HEK293 (cell line): ENCODE data around the gene CD99L2.
A peak's percentile ranks its signal among the peaks of the same experiment; 100 is the strongest.

Source experiments
- CTCF ChIA-PET: fragments of 350-600 bp; formaldehyde crosslinking; extraction: SDS; loops from one replicate; lab custom pipeline; 2021; ENCODE audit warnings: antibody characterized with exemption; lab: Yijun Ruan, JAX
- POLR2A ChIA-PET: fragments of 300-600 bp; formaldehyde crosslinking; extraction: SDS; loops from one replicate; lab custom pipeline; 2020; ENCODE audit warnings: antibody characterized with exemption, inconsistent platforms; lab: Yijun Ruan, JAX
- H3K27ac ChIP-seq: fragments of 200-500 bp; sonication (Bioruptor generic); 2 replicates; pipeline ENCODE4 v1.5.1; 2014; ENCODE audit warnings: low read depth, low read length, control low read depth, inconsistent platforms; ENCODE audit errors: extremely low read depth
- H3K36me3 ChIP-seq, 2 experiments: fragments of 200-500 bp in 1 of 2; sonication (Bioruptor generic) in 1 of 2; 1 replicate in 1 of 2; 2 replicates in 1 of 2; pipeline ENCODE4 v1.5.1; 2014 to 2017; ENCODE audit warnings: inconsistent platforms in 2 of 2, low read length in 2 of 2; ENCODE audit not compliant: control insufficient read depth in 2 of 2, insufficient read depth in 1 of 2
- H3K4me1 ChIP-seq: fragments of 200-500 bp; sonication (Bioruptor generic); 2 replicates; pipeline ENCODE4 v1.5.1; 2014; ENCODE audit warnings: mild to moderate bottlenecking, low read length, inconsistent platforms; ENCODE audit not compliant: control insufficient read depth, insufficient read depth
- H3K4me3 ChIP-seq: 2 replicates; pipeline ENCODE4 v1.5.1; 2011; ENCODE audit warnings: low read depth, mild to moderate bottlenecking, control low read depth, low read length, moderate library complexity
- H3K9me3 ChIP-seq: fragments of 200-500 bp; sonication (Bioruptor generic); 2 replicates; pipeline ENCODE4 v1.5.1; 2014; ENCODE audit warnings: low read depth, low read length, inconsistent platforms; ENCODE audit not compliant: control insufficient read depth, insufficient read depth
- BCL11B ChIP-seq: fragments of 450-650 bp; formaldehyde crosslinking; IDR thresholded peaks from 2 replicates; pipeline ENCODE4 v1.5.1; 2016; ENCODE audit warnings: low read depth, missing biosample characterization, missing genetic modification characterization
- HIC1 ChIP-seq: fragments of 450-650 bp; formaldehyde crosslinking; IDR thresholded peaks from 2 replicates; pipeline ENCODE4 v1.5.1; 2016; ENCODE audit warnings: missing biosample characterization, missing genetic modification characterization
- IKZF3 ChIP-seq: fragments of 450-650 bp; IDR thresholded peaks from 2 replicates; pipeline ENCODE4 v1.5.0; 2018; ENCODE audit warnings: missing biosample characterization, mild to moderate bottlenecking, missing genetic modification characterization, moderate library complexity
- KLF8 ChIP-seq: fragments of 450-650 bp; formaldehyde crosslinking; IDR thresholded peaks from 2 replicates; pipeline ENCODE4 v1.5.1; 2016; ENCODE audit warnings: missing biosample characterization, missing genetic modification characterization
- KLF9 ChIP-seq: fragments of 450-650 bp; formaldehyde crosslinking; IDR thresholded peaks from 2 replicates; pipeline ENCODE4 v1.5.1; 2016; ENCODE audit warnings: missing biosample characterization, missing genetic modification characterization, low read depth
- PATZ1 ChIP-seq: fragments of 450-650 bp; formaldehyde crosslinking; IDR thresholded peaks from 2 replicates; pipeline ENCODE4 v1.5.1; 2016; ENCODE audit warnings: missing biosample characterization, missing genetic modification characterization
- PBX3 ChIP-seq: sonication (generic); formaldehyde crosslinking; IDR thresholded peaks from 2 replicates; pipeline ENCODE4 v1.8.1; 2022; ENCODE audit warnings: mild to moderate bottlenecking, moderate library complexity, missing genetic modification reagents
- SP3 ChIP-seq: fragments of 450-650 bp; formaldehyde crosslinking; IDR thresholded peaks from 2 replicates; pipeline ENCODE4 v1.5.1; 2016; ENCODE audit warnings: missing biosample characterization, missing genetic modification characterization
- TRIM28 ChIP-seq: IDR thresholded peaks from 2 replicates; pipeline ENCODE4 v1.6.1; 2011; ENCODE audit warnings: low read length, control low read depth, borderline replicate concordance
- YY1 ChIP-seq: fragments of 450-650 bp; formaldehyde crosslinking; IDR thresholded peaks from 2 replicates; pipeline ENCODE4 v1.5.1; 2018; ENCODE audit warnings: missing biosample characterization, missing genetic modification characterization
- ZBTB10 ChIP-seq: fragments of 450-650 bp; formaldehyde crosslinking; IDR thresholded peaks from 2 replicates; pipeline ENCODE4 v1.5.1; 2016; ENCODE audit warnings: missing biosample characterization, missing genetic modification characterization
- ZBTB20 ChIP-seq: fragments of 450-650 bp; formaldehyde crosslinking; IDR thresholded peaks from 2 replicates; pipeline ENCODE4 v1.5.1; 2016; ENCODE audit warnings: missing biosample characterization, missing genetic modification characterization
- ZBTB26 ChIP-seq: fragments of 450-650 bp; formaldehyde crosslinking; optimal IDR thresholded peaks from 2 replicates; pipeline ENCODE3; 2016; ENCODE audit warnings: missing biosample characterization, mild to moderate bottlenecking, missing genetic modification characterization
- ZBTB6 ChIP-seq: fragments of 450-650 bp; formaldehyde crosslinking; IDR thresholded peaks from 2 replicates; pipeline ENCODE4 v1.5.1; 2017; ENCODE audit warnings: missing biosample characterization, missing genetic modification characterization
- ZBTB8A ChIP-seq: fragments of 450-650 bp; formaldehyde crosslinking; IDR thresholded peaks from 2 replicates; pipeline ENCODE4 v1.5.1; 2016; ENCODE audit warnings: missing biosample characterization, missing genetic modification characterization
- ZEB2 ChIP-seq: fragments of 450-650 bp; formaldehyde crosslinking; IDR thresholded peaks from 2 replicates; pipeline ENCODE4 v1.5.1; 2016; ENCODE audit warnings: missing biosample characterization, missing genetic modification characterization
- ZIC2 ChIP-seq: fragments of 450-650 bp; formaldehyde crosslinking; IDR thresholded peaks from 2 replicates; pipeline ENCODE4 v1.5.1; 2016; ENCODE audit warnings: missing biosample characterization, missing genetic modification characterization
- ZNF350 ChIP-seq: fragments of 450-650 bp; formaldehyde crosslinking; IDR thresholded peaks from 2 replicates; pipeline ENCODE4 v1.5.0; 2017; ENCODE audit warnings: missing biosample characterization, mild to moderate bottlenecking, missing genetic modification characterization
- ZNF423 ChIP-seq: fragments of 450-650 bp; formaldehyde crosslinking; IDR thresholded peaks from 2 replicates; pipeline ENCODE4 v1.5.1; 2016; ENCODE audit warnings: missing biosample characterization, missing genetic modification characterization
- ZNF561 ChIP-seq: fragments of 450-650 bp; IDR thresholded peaks from 2 replicates; pipeline ENCODE4 v1.5.1; 2018; ENCODE audit warnings: missing biosample characterization, missing genetic modification characterization, borderline replicate concordance
- ZNF692 ChIP-seq: fragments of 450-650 bp; formaldehyde crosslinking; IDR thresholded peaks from 2 replicates; pipeline ENCODE4 v1.5.1; 2016; ENCODE audit warnings: missing biosample characterization, missing genetic modification characterization
- ZSCAN18 ChIP-seq: fragments of 450-650 bp; formaldehyde crosslinking; IDR thresholded peaks from 2 replicates; pipeline ENCODE4 v1.5.1; 2016; ENCODE audit warnings: missing biosample characterization, missing genetic modification characterization

Gene CD99L2

GRCh38 chrX:150898343-150899190, at the start of gene CD99L2:
CD99L2 (minus strand) TSS chrX:150898668; CDS start chrX:150898588, 80 bp downstream.
- CTCF ChIA-PET, result no interaction called here
- Histone ChIP-seq H3K4me3 (peak within 1 kb of the TSS; percentile 62), H3K27ac (peak within 1 kb of the TSS; percentile 72), H3K9me3 (no peaks in the 10 kb centered on the region), H3K4me1 (peaks cover 6% of the 10 kb centered on the region; the same call in 1 of the 2 replicates), H3K36me3 (peaks cover 0 to 3% of the 10 kb centered on the region in 2 experiments; a peak in 1 of 3 replicates)
- POLR2A ChIA-PET, result interaction anchor here (0.5 to 1.0 kb wide), 2 partner anchors 19 to 39 kb away, joined by 3 to 4 read pairs; no protein-coding TSS in a partner anchor
- TF ChIP-seq YY1 (tag by site-specific recombination) (0 out of 2 replicates have a peak, but pooled peaks have one; percentile 48), SP3 (tag by site-specific recombination) (peak; percentile 63), ZNF692 (tag by site-specific recombination) (peak; percentile 67; the same call in 1 of the 2 replicates), ZBTB20 (tag by site-specific recombination) (peak; percentile 54; the same call in 1 of the 2 replicates), IKZF3 (no peak), ZNF423 (tag by site-specific recombination) (peak; percentile 41; the same call in 1 of the 2 replicates), HIC1 (peak; percentile 46; the same call in 1 of the 2 replicates), ZEB2 (tag by site-specific recombination) (0 out of 2 replicates have a peak, but pooled peaks have one; percentile 12), ZNF561 (tag by site-specific recombination) (0 out of 2 replicates have a peak, but pooled peaks have one; percentile 27), PATZ1 (tag by site-specific recombination) (peak; percentile 48), ZIC2 (peak; percentile 35), ZSCAN18 (tag by site-specific recombination) (no peak), ZBTB26 (tag by site-specific recombination) (peak; percentile 93), ZBTB8A (tag by site-specific recombination) (peak; percentile 60; the same call in 1 of the 2 replicates), ZBTB10 (tag by site-specific recombination) (0 out of 2 replicates have a peak, but pooled peaks have one; percentile 32), TRIM28 (no peak), KLF9 (peak; percentile 59), PBX3 (CRISPR knock-in tag) (no peak), ZBTB6 (tag by site-specific recombination) (peak; percentile 68), KLF8 (tag by site-specific recombination) (peak; percentile 33; the same call in 1 of the 2 replicates), BCL11B (tag by site-specific recombination) (no peak), ZNF350 (tag by site-specific recombination) (no peak)
